DMS79 (cell line): ENCODE results near the gene TPTE2.
"Not testable (repeated sequence)": the region's sequence is repeated elsewhere in the genome, so short reads cannot be mapped to it uniquely, and the experiment has no call there.

Source experiments
- DNase-seq: peaks from one replicate; lab custom pipeline; 2025; lab: John Stamatoyannopoulos, UW

The TPTE2 gene

DNA sequence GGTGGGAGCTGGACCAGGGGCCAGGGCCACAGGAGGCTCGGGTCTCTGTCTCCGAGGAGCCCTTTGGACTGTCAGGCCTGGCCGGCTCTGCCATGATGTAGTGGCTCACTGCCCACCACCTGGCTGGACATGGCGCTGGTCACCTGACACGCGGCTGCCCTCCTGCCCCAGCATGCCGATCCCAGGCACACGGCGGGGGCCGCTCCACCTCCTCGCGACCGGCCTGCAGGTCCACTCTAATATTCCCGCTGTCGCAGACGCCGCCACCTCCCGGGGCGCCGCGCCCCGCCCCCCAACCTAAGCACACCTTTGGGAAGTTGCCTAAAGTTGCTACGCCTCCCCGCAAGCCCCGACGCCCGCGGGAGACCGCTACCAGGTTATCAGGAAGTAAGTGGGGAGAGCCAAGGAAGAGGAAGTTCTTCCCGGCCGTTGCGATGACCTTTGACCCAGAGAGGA is at the start of gene TPTE2:
Gene TPTE2, minus strand, starts transcription at position 406 of the 456 bp plus-strand sequence. CDS start 58,298 bp downstream, outside the sequence.
- DNase-seq, result not testable (repeated sequence)

DNA sequence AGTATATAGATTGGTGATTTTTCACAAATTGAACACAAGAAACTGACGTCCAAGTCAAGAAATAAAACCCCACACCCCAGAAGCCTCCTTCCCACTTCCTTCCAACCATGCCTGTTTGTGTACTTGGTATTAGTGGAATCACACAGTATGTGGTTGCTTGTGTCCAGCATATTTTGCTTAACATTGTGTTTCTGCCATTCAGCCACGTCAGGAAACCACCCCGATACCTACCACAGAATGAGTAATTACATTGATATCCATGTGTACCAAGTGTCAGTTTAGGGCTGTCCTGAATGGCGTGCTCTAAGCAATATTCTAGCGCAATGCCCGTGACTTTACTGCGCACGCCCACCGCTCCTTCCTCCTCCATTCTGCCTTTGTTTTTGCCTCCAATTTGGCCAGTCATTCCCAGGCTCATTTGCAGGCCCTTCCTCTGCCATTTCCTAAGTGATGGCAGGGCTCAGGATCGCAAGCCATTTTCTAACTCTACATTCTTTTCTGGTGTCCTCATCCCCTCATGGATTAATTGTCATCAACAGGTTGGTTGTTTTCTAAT is 46.3 kb upstream of the TPTE2 start:
- DNase-seq, result no peak

DNA sequence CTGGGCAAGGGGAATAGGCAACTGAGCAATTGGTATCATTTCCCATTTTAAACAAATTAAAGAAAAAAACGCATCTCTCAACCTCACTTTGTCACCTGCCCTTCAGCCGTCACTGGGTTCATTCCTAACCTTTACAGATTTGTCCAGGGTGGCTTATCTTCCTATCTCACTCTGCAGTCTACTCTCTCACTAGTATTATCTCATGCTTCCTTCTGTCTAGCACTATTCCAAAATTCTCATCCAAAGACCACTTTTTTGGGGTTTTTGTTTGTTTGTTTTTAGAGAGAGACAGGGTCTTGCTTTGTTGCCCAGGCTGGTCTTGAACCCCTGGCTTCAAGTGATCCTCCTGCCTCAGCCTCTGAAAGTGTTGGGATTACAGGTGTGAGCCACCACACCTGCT is 45.4 kb upstream of the TPTE2 start:
- no peak for DNase-seq

DNA sequence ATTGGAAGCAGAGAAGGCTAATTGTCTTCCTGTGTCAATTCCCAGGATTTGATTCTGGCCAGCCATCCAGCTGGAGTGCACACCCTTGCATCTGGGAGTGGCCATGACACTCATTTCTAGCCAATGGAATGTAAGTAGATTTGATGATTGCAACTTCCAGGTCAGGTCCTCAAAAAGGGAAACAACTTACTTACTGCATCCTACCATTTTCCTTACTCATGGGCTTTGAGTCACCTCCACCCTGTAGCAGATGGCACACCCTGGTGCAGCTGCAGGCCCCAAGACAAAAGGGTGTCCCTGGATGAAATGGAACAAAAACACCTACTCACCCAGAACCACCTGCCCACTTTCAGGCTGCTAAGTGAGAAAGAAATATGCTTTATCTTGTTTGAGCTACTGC is 44.8 kb upstream of the TPTE2 start:
- DNase-seq, result no peak

DNA sequence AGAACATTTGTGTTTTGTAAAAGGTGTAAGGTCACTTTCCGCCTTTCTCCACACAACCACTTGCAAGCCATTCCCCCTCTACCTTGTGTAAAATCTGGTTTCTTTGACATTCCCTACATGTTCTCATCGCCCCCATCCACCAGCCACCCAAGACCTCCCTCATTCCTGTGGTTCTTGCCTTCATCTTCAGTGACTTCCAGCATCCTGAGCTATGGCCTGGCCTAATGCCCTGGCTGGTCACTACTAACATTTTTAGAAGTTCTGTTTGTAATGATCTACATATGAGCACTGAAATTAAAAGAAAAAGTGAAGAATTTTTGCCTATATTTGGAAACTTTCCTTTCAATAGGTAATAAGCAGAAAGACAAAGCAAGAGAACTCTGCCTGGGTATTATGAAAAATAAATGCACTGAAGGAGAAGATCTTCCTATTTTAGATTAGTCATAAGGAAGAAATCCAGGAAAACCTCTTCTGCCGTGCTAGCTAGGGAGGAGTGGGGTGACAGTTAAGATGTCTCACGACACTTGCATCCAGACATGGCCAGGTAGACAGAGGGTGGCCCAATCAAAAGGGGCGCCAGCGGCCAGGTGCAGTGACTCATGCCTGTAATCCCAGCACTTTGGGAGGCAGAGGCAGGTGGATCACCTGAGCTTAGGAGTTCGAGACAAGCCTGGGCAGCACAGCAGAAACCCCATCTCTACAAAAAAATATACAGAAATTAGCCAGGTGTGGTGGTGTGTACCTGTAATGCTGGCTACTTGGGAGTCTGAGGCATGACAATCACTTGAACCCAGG is 44.0 kb upstream of the TPTE2 start:
- no peak for DNase-seq

DNA sequence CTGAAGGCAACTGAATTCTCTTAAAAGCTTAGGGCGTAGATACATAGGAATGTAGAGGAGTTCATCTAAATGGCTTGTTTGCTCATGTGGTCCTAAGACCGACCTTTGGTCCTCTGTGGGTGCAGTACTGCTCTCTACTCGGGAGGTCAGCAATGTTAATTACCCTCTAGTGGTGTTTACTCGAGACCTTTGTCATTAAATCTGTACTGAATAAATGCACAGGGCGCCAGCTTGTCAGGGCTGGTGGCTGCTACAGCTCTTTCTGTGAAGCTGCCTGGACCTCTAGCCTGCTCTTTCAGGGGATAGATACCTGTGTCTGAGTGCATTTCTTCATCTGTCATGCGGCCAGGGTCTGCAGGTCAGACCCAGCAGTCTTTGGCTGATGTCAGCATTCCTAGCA is 43.0 kb upstream of the TPTE2 start:
- no peak for DNase-seq

DNA sequence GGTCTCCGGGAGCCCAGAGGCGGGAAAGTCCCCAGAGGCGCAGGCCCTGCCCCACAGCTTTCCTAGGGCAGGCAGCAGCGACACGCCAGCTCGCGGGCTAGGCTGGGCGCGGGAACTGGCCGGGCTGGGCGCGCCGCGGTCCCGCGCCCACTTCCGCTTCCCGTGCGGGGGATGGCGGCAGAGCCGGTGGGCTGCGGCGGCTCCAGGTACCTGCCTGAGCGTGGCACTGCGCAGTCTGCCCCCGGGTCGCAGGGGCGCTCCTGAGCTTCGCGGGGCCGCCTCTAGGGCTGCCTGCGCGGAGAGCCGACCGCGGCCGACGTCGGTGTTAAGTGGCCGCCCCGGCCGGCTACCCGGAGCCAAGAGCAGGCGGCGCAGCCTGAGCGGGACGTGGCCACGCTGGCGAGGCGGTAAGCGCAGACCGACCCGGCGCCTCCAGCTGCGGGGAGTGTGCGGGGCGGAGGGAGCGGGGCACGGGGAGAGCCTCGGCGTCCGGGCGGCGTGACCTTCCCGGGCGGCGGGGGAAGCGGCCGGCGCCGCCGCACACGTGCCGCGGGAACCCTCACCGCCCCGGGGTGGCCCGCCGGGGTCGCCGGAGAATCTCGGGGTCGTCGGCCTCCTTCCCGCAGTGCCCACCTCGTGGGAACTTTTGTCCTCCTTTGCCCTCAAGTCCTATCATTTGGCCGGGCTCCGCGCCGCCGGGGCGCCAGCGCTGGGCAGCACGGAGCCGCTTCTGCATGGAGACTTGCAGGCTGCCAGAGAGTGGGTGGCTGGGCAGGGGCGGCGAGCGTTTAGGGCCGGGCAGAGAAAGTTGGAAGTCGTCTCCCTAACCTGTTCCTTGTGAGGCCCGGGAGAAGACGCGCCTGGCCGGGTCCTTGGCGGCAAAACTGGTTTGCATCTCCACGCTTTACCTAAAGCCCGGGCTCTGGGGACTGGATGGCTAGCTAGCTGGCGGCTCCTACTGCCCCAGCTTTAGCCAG is 40.7 kb upstream of the TPTE2 start:
- DNase-seq, result no peak

DNA sequence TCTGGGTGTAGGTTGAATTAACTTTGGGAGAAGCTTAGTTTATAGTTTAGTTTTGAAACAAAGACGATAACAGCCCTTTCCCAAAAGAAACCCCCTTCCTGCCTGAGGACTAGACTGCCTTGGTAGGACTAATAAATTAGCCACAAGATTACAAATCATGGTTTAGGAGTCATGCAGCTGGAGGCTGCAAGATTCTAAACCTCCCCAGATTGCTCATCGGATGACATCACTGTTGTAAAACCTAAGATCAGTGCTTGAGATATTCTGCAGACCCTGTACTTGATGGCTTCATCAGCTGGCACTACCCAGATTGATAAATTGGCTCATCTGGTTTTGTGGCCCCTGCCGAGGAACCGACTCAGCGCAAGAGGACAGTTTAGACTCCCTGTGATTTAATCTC is 36.2 kb upstream of the TPTE2 start:
- no peak for DNase-seq

DNA sequence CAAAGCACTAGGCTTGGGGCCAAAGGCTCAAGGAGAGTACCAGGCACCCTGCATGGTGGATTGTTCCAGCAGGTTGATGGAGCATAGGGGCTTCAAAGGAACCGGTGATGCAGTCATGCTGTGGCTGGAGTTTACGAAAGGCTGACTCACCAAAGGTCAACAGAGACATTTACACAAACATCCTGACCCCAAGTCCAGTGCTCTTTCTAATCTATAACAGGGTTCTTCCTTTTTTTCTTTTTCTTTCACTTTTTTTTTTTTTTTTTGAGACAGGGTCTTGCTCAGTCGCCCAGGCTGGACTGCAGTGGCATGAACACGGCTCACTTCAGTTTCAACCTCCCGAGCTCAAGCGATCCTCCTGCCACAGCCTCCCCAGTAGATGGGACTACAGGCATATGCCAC is 35.6 kb upstream of the TPTE2 start:
- no peak for DNase-seq

DNA sequence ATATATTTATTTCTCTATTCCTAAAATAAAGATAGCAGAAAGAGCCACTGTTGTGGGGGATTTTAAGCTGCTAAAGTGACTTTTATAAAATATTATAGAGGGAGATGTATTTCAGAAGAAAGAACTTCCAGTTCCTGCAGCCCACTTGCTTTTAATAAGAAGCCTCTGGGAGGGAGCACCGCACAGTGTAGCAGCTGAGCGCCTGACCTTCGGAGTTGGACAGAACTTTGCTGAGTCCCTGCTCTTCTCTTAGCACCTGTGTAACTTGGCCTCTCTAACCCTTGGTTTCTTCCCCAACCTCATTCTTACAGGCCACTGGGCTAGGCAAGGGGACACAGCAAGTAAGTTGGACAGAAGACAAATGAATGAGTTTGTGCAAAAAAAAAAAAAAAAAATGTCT is 34.8 kb upstream of the TPTE2 start:
- DNase-seq, result no peak

DNA sequence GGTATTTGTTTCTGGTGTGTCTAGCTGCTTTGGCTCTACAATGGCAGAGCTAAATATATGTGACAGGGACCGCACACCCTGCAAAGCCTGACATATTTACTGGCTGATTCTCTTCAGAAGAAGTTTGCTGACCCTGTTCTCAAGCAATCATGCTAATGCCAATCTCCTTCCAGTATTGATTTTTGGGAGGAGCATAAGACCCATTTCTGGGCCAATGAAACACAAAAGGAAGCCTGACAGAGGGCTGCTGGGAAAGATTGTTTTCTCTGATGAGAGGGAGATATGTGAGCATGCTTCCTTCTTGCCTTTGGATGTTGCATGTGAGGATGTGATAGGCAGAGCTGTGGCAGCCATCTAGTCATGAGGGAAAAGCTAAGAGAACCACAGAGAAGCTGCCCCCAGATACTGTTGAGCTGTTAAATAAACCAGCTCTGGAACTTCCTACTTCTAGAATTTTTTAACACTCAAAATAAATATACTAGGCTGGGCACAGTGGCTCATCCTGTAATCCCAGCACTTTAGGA is 31.4 kb upstream of the TPTE2 start:
- DNase-seq, result no peak

DNA sequence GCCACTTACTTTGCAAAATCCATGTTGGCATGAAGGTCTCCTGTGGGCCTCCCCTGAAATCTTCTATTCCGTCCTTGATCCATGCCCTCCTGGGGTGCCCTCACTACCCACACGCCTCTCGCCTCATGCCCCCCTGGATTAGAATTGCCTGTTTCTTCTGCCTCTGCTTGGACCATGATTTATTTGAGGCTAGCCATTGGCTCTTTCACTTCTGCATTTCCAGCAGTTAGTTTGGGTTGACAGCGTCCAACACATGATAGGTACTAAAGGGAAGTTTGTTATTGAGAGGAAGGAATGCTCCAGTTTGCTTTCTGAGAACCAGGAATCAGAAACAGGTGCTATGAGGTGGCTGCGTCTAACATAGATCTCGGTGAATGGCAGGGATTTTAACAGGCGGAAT is 30.5 kb upstream of the TPTE2 start:
- DNase-seq, result no peak

DNA sequence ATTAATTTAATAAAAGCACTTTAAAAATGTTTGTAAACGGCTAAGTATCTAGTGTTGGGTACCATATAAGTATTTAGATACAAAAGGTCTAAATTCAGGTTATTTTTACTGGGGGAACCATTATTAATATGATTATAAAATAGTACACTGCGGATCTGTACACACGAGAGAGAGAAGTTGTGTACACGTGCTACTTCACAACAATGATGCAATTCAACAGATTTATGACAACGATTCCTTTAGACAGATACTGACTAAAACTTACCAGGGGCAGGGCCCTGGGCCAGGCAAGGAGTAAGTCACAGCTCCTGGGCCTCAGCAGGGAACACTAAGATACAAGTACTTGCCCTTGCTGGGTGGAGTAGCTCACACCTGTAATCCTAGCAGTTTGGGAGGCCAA is 29.1 kb upstream of the TPTE2 start:
- DNase-seq, result no peak

DNA sequence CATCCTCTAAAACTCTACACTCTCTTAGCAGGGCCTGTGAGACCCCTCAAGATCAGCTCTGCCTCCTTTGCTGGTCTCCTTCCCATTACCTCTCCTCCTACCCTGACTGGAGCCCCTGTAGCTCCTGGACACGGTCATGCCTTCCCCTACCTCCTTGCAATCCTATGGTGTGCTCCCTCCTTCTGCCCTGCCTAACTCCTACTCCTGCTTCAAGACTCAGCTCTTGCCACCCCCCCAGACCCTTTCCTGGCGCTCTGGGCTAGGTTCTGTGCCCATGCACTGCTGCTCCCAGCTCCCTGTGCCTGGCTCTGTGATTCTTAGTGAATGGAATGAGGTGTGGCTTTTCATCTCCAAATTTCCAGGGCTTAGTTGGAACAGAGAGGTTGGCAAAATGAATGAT is 28.0 kb upstream of the TPTE2 start:
- no peak for DNase-seq

DNA sequence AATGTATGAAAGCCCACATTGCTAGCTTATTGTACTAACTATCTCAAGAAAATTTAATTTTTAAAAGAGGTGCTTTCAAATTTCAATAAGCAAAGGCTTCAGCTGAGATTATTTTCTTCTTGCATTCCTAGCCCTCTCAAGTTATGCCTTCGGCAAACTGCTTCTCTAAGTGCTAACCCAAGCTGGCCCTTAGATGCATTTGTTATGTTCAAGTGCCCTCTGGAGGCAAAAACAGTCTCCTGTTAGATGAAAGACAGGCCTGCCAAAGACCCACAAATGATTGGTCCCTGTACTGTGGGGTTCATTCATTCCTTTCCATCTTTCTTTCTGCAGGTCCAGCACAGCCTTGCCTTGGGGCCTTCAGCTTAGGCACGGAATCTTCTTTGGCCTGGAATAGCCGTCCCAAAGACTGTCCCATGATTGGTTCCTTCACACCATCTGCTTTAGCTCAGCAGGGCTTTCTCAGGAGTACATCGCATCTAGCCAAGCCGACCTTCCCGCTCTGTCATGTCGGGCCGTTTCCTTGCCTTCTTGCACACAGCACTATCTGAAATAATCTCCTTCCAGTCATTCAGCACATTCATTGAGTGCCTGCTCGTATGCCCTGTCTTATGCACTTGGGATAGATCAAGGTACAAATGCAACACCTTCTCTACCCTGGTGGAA is 26.4 kb upstream of the TPTE2 start:
- DNase-seq, result no peak

DNA sequence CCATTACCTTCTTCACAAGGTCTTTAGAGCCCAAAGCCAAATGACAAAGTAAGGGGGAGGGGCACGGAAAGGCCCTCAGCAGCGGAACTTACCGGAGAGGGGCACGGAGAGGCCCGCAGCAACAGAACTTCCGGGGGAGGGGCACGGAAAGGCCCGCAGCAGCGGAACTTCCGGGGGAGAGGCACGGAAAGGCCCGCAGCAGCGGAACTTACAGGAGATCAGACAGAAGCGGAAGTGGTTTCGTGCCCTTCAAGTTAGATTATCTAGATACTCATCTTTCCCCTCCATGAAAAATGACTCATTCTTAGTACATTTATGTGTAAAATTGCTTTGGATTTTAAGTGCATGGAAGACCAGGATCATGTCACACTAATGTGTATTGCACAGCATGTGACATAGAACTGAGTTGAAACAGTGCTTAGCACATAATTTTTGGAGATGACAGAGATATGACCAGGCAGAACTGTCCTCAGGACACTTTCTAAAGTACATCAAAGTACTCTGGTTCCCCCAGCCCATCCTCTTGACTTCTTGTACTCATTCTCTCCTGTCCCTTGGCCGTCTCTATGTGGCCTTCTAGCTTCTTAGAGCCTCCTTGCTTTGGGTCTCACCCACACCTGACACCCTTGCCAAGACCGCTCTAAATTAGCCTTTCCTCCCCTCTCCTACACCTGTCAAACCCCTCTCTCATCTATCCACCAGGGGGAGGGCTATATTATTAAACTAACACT is 25.7 kb upstream of the TPTE2 start:
- DNase-seq, result no peak

DNA sequence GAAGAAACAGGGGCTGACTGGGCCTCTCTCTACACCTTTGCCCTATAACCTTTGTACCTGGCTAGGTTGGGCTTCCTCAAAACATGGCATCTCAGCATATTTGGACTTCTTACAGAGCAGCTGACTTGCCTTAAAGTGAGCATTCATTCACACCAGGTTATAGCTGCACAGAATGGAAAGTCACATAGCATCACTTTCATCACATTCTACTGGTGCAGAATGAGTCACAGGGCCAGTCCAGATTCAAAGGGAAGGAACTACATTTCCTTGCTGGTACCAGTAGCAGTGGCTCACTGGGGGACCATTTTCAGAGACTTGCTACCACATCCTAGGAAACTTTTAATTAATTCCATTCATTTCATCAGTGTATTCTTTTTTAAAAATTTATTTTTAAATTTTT is 20.3 kb upstream of the TPTE2 start:
- no peak for DNase-seq

DNA sequence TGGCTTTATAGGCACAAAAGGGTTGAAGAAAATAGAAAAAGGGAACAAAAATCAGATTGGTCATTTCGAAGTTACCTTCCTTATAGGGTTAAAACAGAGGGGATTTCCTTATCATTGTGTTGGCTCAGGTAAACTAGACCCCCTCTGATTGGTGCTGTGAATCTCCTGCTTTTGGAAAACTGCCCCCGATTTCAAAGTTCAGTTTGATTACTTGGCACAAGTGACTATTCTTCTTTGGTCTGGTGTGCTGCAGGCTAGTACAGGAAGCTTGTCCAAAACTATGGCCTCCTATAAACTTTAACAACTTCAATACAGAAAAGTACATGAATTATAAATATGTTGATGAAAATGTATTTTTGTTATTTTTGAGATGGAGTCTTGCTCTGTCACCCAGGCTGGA is 13.9 kb upstream of the TPTE2 start:
- no peak for DNase-seq

DNA sequence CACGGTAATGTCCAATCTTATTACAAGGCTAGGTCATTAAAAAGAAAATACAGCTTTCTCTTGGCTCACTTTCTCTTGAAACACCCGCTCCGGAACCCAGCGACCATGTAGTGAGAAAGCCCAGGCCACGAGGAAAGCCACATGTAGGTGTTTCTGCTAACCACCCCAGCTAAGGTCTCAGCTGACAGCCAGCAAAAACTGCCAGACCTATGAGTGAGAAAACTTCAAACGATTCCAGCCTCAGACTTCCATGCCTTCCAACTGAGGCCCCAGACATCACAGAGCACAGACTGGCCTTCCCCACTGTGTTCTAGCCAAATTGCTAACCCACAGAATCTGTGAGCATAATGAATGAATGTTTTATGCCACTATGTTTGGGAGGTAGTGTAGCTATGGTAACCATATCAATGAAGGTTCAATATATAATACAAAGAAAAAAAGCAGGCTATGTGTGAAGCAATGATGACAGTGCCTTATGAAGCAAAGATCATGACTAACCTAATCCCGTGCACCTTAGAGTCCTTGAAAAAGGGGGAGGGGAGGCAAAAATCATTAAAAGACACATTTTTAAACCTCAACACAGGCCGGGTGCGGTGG is 11.9 kb upstream of the TPTE2 start:
- DNase-seq, result no peak

DNA sequence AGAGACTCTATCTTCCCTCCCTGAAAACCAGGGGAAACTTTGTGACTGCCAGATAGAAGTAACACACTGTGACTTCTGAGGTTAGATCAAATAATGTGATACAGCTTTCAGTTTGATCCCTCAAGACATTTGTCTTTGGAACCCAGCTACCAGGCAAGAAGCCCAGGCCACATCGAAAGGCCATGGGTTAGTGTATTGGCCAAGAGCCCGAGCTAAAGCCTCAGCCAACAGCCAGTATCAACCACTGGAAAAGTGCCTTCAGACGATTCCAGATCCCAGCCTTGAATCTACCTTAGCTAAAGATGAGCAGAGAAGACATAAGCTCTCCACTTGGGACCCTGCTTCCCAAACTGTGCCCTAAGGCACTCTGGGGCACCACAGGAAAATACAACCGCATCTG is 10.9 kb upstream of the TPTE2 start:
- DNase-seq, result no peak
